Nephron (organoid): ENCODE data around the gene NSD1.

Experiments
- H3K27ac Mint-ChIP-seq, 3 experiments: 2 replicates each; pipeline ENCODE4 v1.8.0; 2020; ENCODE audit warnings: mixed read lengths in 3 of 3, mild to moderate bottlenecking in 2 of 3, moderate library complexity in 1 of 3
- H3K27me3 Mint-ChIP-seq: 2 replicates; pipeline ENCODE4 v1.8.0; 2021; ENCODE audit warnings: low read depth, mild to moderate bottlenecking, moderate library complexity, mixed read lengths
- H3K36me3 Mint-ChIP-seq: 2 replicates; pipeline ENCODE4 v1.8.0; 2020; ENCODE audit warnings: low read depth, mixed read lengths
- H3K4me1 Mint-ChIP-seq: 2 replicates; pipeline ENCODE4 v1.8.0; 2020; ENCODE audit warnings: mixed read lengths
- H3K4me3 Mint-ChIP-seq, 3 experiments: 2 replicates each; pipeline ENCODE4 v1.8.0; 2020; ENCODE audit warnings: mild to moderate bottlenecking in 3 of 3, mixed read lengths in 3 of 3, moderate library complexity in 2 of 3
- H3K9me3 Mint-ChIP-seq: 2 replicates; pipeline ENCODE4 v1.8.0; 2020; ENCODE audit warnings: mixed read lengths
- TF ChIP-seq, protein P1 (sequence below), 3 experiments: fragments of 200-600 bp; sonication (generic); IDR thresholded peaks; one replicate each; pipeline ENCODE4 v1.5.0; 2021; ENCODE audit warnings: antibody characterized with exemption in 3 of 3; ENCODE audit not compliant: unreplicated experiment in 3 of 3

Gene NSD1

DNA sequence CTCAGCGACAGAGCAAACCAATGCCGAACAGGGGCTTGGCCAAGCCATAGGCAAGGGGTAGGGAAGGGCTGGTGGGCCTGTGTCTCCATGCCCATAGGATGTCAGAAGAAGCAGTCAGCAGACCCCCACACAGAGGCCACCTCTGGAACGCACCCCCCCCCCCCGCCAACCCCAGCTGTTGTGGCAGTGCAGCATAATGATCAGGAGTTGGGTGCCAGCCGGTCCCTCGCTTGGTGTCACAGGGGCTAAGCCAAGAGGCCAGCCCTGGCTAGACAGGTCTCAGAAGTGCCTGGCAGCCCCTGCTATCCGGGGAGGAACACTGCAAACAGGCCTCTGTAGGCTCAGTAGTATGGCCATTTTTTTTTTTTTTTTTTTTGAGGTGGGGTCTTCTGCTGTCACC lies 181.8 kb downstream of the NSD1 start:
- Mint-ChIP-seq H3K27me3 (no peaks in the 10 kb centered on the region), H3K36me3 (peaks cover 17% of the 10 kb centered on the region), H3K9me3 (peaks cover 8% of the 10 kb centered on the region), H3K4me1 (peaks cover 6% of the 10 kb centered on the region), H3K4me3 (no peak overlapping the region), H3K27ac (no peak overlapping the region)
- TF ChIP-seq, protein P1, sequence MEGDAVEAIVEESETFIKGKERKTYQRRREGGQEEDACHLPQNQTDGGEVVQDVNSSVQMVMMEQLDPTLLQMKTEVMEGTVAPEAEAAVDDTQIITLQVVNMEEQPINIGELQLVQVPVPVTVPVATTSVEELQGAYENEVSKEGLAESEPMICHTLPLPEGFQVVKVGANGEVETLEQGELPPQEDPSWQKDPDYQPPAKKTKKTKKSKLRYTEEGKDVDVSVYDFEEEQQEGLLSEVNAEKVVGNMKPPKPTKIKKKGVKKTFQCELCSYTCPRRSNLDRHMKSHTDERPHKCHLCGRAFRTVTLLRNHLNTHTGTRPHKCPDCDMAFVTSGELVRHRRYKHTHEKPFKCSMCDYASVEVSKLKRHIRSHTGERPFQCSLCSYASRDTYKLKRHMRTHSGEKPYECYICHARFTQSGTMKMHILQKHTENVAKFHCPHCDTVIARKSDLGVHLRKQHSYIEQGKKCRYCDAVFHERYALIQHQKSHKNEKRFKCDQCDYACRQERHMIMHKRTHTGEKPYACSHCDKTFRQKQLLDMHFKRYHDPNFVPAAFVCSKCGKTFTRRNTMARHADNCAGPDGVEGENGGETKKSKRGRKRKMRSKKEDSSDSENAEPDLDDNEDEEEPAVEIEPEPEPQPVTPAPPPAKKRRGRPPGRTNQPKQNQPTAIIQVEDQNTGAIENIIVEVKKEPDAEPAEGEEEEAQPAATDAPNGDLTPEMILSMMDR (IDR thresholded peaks at IDR 0.05; ENCODE audit: unreplicated experiment in 3 of 3) = no peak

GRCh38 chr5:177316005-177316404 lies 182.4 kb downstream of the NSD1 start:
- peaks cover 8% of the 10 kb centered on the region for H3K9me3 Mint-ChIP-seq
- peaks cover 17% of the 10 kb centered on the region for H3K36me3 Mint-ChIP-seq
- no peaks in the 10 kb centered on the region for H3K27me3 Mint-ChIP-seq
- TF ChIP-seq, protein P1 (IDR thresholded peaks at IDR 0.05; ENCODE audit: unreplicated experiment in 3 of 3) = no peak
- H3K4me1 Mint-ChIP-seq = peaks cover 2% of the 10 kb centered on the region
- no peak overlapping the region for H3K27ac Mint-ChIP-seq
- peak overlapping the region in 2 of 3 experiments; percentile 5 to 7 for H3K4me3 Mint-ChIP-seq

- H3K4me3 Mint-ChIP-seq = no peak overlapping the region
- H3K36me3 Mint-ChIP-seq = peaks cover 23% of the 10 kb centered on the region
- H3K4me1 Mint-ChIP-seq = no peaks in the 10 kb centered on the region
Observed at GRCh38 chr5:177317959-177318377, 184.4 kb downstream of the NSD1 start.

GRCh38 chr5:177319913-177320588 lies 186.5 kb downstream of the NSD1 start:
- no peak overlapping the region for H3K27ac Mint-ChIP-seq
- no peaks in the 10 kb centered on the region for H3K27me3 Mint-ChIP-seq
- TF ChIP-seq, protein P1 (IDR thresholded peaks at IDR 0.05; ENCODE audit: unreplicated experiment in 3 of 3) = no peak
- H3K9me3 Mint-ChIP-seq = peaks cover 11% of the 10 kb centered on the region
- H3K36me3 Mint-ChIP-seq = peaks cover 27% of the 10 kb centered on the region
- H3K4me3 Mint-ChIP-seq = no peak overlapping the region
- no peaks in the 10 kb centered on the region for H3K4me1 Mint-ChIP-seq

More at GRCh38 chr5:177317959-177318377, 184.4 kb downstream of the NSD1 start:
- Mint-ChIP-seq H3K27ac (peak overlapping the region in 1 of 3 experiments; percentile 47), H3K27me3 (no peaks in the 10 kb centered on the region), H3K9me3 (peaks cover 11% of the 10 kb centered on the region)
- TF ChIP-seq, protein P1 (IDR thresholded peaks at IDR 0.05; ENCODE audit: unreplicated experiment in 3 of 3) = peak; percentile 73 to 85 (median 79)

DNA sequence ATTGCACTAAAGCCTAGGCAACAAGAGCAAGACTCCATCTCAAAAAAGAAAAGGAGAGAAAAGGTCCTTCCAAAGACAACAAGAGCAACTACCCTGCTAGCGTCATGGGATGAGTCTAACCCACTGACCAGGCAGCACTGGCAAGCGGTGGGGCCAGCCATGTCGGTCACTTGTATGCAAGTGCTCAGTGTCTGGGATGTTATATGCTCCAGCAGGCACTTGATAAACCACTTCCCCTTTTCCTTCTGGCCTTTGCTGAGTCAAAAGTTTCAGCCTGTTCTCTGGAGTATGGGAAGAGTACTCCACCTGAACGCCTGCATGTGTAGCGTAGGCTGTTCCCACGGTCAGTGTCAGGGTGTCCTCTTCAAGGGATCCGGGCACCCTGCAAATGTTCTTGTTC lies 187.3 kb downstream of the NSD1 start:
- H3K27ac Mint-ChIP-seq = peak overlapping the region in 1 of 3 experiments; percentile 54
- peaks cover 27% of the 10 kb centered on the region for H3K36me3 Mint-ChIP-seq
- TF ChIP-seq, protein P1 (IDR thresholded peaks at IDR 0.05; ENCODE audit: unreplicated experiment in 3 of 3) = no peak
- peaks cover 11% of the 10 kb centered on the region for H3K9me3 Mint-ChIP-seq
- no peak overlapping the region for H3K4me3 Mint-ChIP-seq
- H3K27me3 Mint-ChIP-seq = no peaks in the 10 kb centered on the region
- peaks cover 2% of the 10 kb centered on the region for H3K4me1 Mint-ChIP-seq

GRCh38 chr5:177325868-177326381 lies 192.4 kb downstream of the NSD1 start:
- H3K27me3 Mint-ChIP-seq = no peaks in the 10 kb centered on the region
- TF ChIP-seq, protein P1 (IDR thresholded peaks at IDR 0.05; ENCODE audit: unreplicated experiment in 3 of 3) = no peak
- H3K36me3 Mint-ChIP-seq = peaks cover 21% of the 10 kb centered on the region
- H3K9me3 Mint-ChIP-seq = peaks cover 3% of the 10 kb centered on the region
- H3K4me3 Mint-ChIP-seq = no peak overlapping the region
- peak overlapping the region; percentile 84 to 98 (median 90) for H3K27ac Mint-ChIP-seq
- H3K4me1 Mint-ChIP-seq = peaks cover 11% of the 10 kb centered on the region
